K562 (cell line): ENCODE results near the gene YAE1. TPM values are rescaled to one million over a fixed set of nuclear protein-coding genes. Genes with fewer than 3 reads are reported as not detected.

Source experiments
- ATAC-seq: fragments of 200-7000 bp; cut with Tn5 transposase; 3 replicates; pipeline ENCODE4 v1.9.1; 2020; ENCODE audit warnings: moderate library complexity
- BruUV-seq: library from RNA; stranded (reverse); fragments of 400-500 nt; replicated peaks from 2 replicates; lab custom pipeline; 2021; lab: Mats Ljungman, UMichigan
- CTCF ChIA-PET: fragments of 300-600 bp; formaldehyde crosslinking; extraction: SDS; loops from one replicate; lab custom pipeline; 2021; ENCODE audit warnings: low intra/inter-chr PET ratio; lab: Yijun Ruan, JAX
- POLR2A ChIA-PET: fragments of 300-600, 350-650 bp; sonication (Branson Sonifier 250); formaldehyde crosslinking; extraction: SDS; loops from one replicate; lab custom pipeline; 2021; ENCODE audit warnings: antibody characterized with exemption, inconsistent platforms; lab: Yijun Ruan, JAX
- DNase-seq, 4 experiments: peaks; one replicate each; pipeline versions ENCODE4 v3.0.0 to v3.0.0-alpha.2; 2011 to 2018; ENCODE audit warnings: low spot score in 3 of 4, mixed read lengths in 3 of 4; ENCODE audit errors: extremely low read depth in 1 of 4
- FAIRE-seq: peaks from 2 replicates; lab custom pipeline; 2011; peaks lifted over from hg19 to GRCh38; lab: Jason Lieb, UNC
- H2AFZ ChIP-seq: 2 replicates; pipeline ENCODE4 v1.6.0; 2011; ENCODE audit warnings: low read depth, low read length, control low read depth, inconsistent platforms
- H3K27ac ChIP-seq: fragments of 200-600 bp; 3 replicates; pipeline ENCODE4 v1.8.0; 2011; ENCODE audit warnings: low read depth, mild to moderate bottlenecking, control low read depth, inconsistent platforms, low read length, moderate library complexity, mixed read lengths; ENCODE audit errors: extremely low read depth
- H3K27me3 ChIP-seq, 2 experiments: fragments of 300-600 bp in 1 of 2; 2 replicates in 1 of 2; 3 replicates in 1 of 2; pipeline versions ENCODE4 v1.6.0 to v1.8.0; 2011; ENCODE audit warnings: inconsistent platforms in 2 of 2, low read length in 2 of 2, mild to moderate bottlenecking in 1 of 2, mixed read lengths in 1 of 2, moderate library complexity in 1 of 2; ENCODE audit not compliant: control insufficient read depth in 2 of 2, insufficient read depth in 2 of 2
- H3K36me3 ChIP-seq: fragments of 300-600 bp; 3 replicates; pipeline ENCODE4 v1.8.0; 2011; ENCODE audit warnings: mild to moderate bottlenecking, low read length, inconsistent platforms; ENCODE audit not compliant: control insufficient read depth, insufficient read depth
- H3K4me1 ChIP-seq, 2 experiments: fragments of 200-600 bp in 1 of 2; replicated peaks in 1 of 2; 2 replicates in 1 of 2; 3 replicates in 1 of 2; pipeline versions ENCODE4 v1.5.1 to v1.8.0; 2011; ENCODE audit warnings: inconsistent platforms in 2 of 2, low read length in 2 of 2, mild to moderate bottlenecking in 1 of 2, mixed read lengths in 1 of 2, moderate library complexity in 1 of 2; ENCODE audit not compliant: control insufficient read depth in 2 of 2, insufficient read depth in 2 of 2
- H3K4me2 ChIP-seq: 2 replicates; pipeline ENCODE4 v1.6.1; 2011; ENCODE audit warnings: low read length, control low read depth, inconsistent platforms, mixed read lengths; ENCODE audit not compliant: insufficient read depth
- H3K4me3 ChIP-seq: fragments of 200-600 bp; sonication (generic), shearing (Covaris generic); 2 replicates; pipeline ENCODE4 v1.5.1; 2016; ENCODE audit warnings: control low read depth, inconsistent platforms
- H3K79me2 ChIP-seq: fragments of 200-600 bp; 3 replicates; pipeline ENCODE4 v1.8.0; 2011; ENCODE audit warnings: low read length, inconsistent platforms; ENCODE audit not compliant: control insufficient read depth, insufficient read depth
- H3K9ac ChIP-seq, 2 experiments: 2 replicates each; pipeline versions ENCODE4 v1.6.0 to v1.6.1; 2011; ENCODE audit warnings: low read depth in 2 of 2, low read length in 2 of 2, control low read depth in 1 of 2, inconsistent platforms in 1 of 2, mild to moderate bottlenecking in 1 of 2, mixed read lengths in 1 of 2; ENCODE audit not compliant: insufficient read depth in 1 of 2
- H3K9me1 ChIP-seq: one replicate; pipeline ENCODE4 v1.6.0; 2011; ENCODE audit warnings: inconsistent platforms, mild to moderate bottlenecking, low read length, moderate library complexity; ENCODE audit not compliant: control insufficient read depth, insufficient read depth
- H3K9me3 ChIP-seq: replicated peaks from 2 replicates; pipeline ENCODE4 v1.5.1; 2011; ENCODE audit warnings: low read depth, low read length, inconsistent platforms; ENCODE audit not compliant: control insufficient read depth, insufficient read depth
- H4K20me1 ChIP-seq: replicated peaks from 2 replicates; pipeline ENCODE4 v1.6.1; 2011; ENCODE audit warnings: low read length, inconsistent platforms, mixed read lengths; ENCODE audit not compliant: control insufficient read depth, insufficient read depth
- ARID2 ChIP-seq: fragments of 450-650 bp; IDR thresholded peaks from 2 replicates; pipeline ENCODE4 v1.6.1; 2017; ENCODE audit warnings: antibody characterized with exemption, mild to moderate bottlenecking
- CBX5 ChIP-seq: IDR thresholded peaks from 2 replicates; pipeline ENCODE4 v1.6.1; 2014; ENCODE audit warnings: low read depth, borderline replicate concordance
- CCAR2 ChIP-seq: fragments of 200-400 bp; formaldehyde crosslinking; IDR thresholded peaks from 2 replicates; pipeline ENCODE4 v1.6.1; 2017; ENCODE audit warnings: mild to moderate bottlenecking, low read depth, low read length
- CREM ChIP-seq: IDR thresholded peaks from 2 replicates; pipeline ENCODE4 v1.6.1; 2014; ENCODE audit warnings: antibody characterized with exemption, low read depth
- FOXM1 ChIP-seq, 2 experiments: fragments of 450-650 bp in 1 of 2; sonication (generic) in 1 of 2; formaldehyde crosslinking in 1 of 2; IDR thresholded peaks; 2 replicates each; pipeline versions ENCODE4 v1.6.1 to v1.9.0; 2017 to 2022; ENCODE audit warnings: low read depth in 2 of 2, mild to moderate bottlenecking in 2 of 2, missing genetic modification reagents in 1 of 2, moderate library complexity in 1 of 2
- HOXB6 ChIP-seq: fragments of 250-450 bp; sonication (Bioruptor Pico); IDR thresholded peaks from 2 replicates; pipeline ENCODE4 v1.5.1; 2022; ENCODE audit warnings: mild to moderate bottlenecking, borderline replicate concordance
- RBM39 ChIP-seq: fragments of 200-400 bp; formaldehyde crosslinking; optimal IDR thresholded peaks from 2 replicates; pipeline ENCODE3; 2018; ENCODE audit warnings: low read depth, low read length
- RHOXF2B ChIP-seq: fragments of 250-450 bp; sonication (Bioruptor Pico); conservative IDR thresholded peaks from 2 replicates; pipeline ENCODE4 v1.5.1; 2021
- ZNF408 ChIP-seq: fragments of 250-450 bp; sonication (Bioruptor Pico); IDR thresholded peaks from 2 replicates; pipeline ENCODE4 v1.4.0; 2020; ENCODE audit warnings: low read depth, mild to moderate bottlenecking, moderate library complexity
- WGBS: fragments of 100-300 bp; shearing (Covaris generic); methylation state at CpG from one replicate; pipeline ENCODE4 v1.1.6; 2016; ENCODE audit warnings: low coverage, mixed read lengths; ENCODE audit not compliant: insufficient coverage; ENCODE audit errors: missing lambda C conversion rate; 5-methylcytosine and 5-hydroxymethylcytosine counted together
- in situ Hi-C: fragments of 300-500 bp; cut with MboI; formaldehyde crosslinking; loops from 4 replicates; pipeline ENCODE4 v1.15.0; 2018; ENCODE audit warnings: inconsistent platforms, mixed read lengths
- intact Hi-C: fragments of 100-400 bp; cut with micrococcal nuclease; formaldehyde crosslinking; loops from 2 replicates; pipeline ENCODE4 v1.14.2; 2022
- polyA plus RNA-seq, 8 experiments: library from polyadenylated mRNA; depleted of rRNA in 4 of 8; stranded (reverse) in 5 of 8; unstranded in 3 of 8; fragments of >200 nt; fragmentation: Nextera tagmentation in 2 of 8; fragmentation: Illumina TruSeq in 1 of 8; extraction: Ambion mirVana in 2 of 8; extraction: Trizol in 1 of 8; gene quantifications; 2 replicates each; pipeline versions ENCODE4 v1.2.1 to v1.2.3, GENCODE V29; 2011 to 2014; ENCODE audit warnings: inconsistent platforms in 1 of 8, missing spikeins in 1 of 8
- total RNA-seq, 7 experiments: library from RNA; depleted of rRNA in 6 of 7; stranded (reverse); fragments of >200 nt in 6 of 7; fragmentation: Illumina TruSeq in 2 of 7; extraction: Trizol in 2 of 7; gene quantifications; 2 replicates each; pipeline versions ENCODE4 v1.2.1 to v1.2.3, GENCODE V29; 2011 to 2021; ENCODE audit warnings: low replicate concordance in 1 of 7
- TF ChIP-seq, protein P1 (sequence below): sonication (generic); formaldehyde crosslinking; IDR thresholded peaks from 2 replicates; pipeline ENCODE4 v1.8.0; 2022; ENCODE audit warnings: missing genetic modification reagents, mild to moderate bottlenecking, borderline replicate concordance

The YAE1 gene
- total and polyA plus RNA-seq, 9 of the 15 experiments (the other 6 are each of a cell fraction or from before 2014, with no cell fraction given) = 15.2 to 63.4 (median 30.1) TPM

DNA sequence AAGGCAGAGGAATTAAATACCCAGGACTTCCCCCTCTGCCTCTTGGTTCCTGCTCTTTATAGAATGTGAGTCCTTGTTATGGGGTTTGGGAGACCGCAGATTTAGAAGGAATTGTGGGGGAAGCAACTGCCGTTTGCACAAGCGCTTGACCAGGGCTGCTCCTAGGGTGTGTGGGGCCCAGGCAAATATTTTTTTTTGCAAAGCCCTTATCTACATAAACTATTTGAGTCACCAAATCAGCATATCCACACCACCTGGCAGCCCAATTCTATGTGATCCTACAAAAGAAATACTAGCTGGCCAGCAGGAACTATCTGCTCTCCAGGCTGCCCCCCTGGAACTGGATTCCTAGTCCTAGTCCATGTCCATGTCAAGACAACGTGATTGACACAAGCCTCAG lies 33.4 kb upstream of the YAE1 start:
- Histone ChIP-seq H3K9ac (no peak overlapping the region), H4K20me1 (no peaks in the 10 kb centered on the region), H3K9me1 (no peaks in the 10 kb centered on the region), H3K36me3 (no peaks in the 10 kb centered on the region), H3K9me3 (no peaks in the 10 kb centered on the region), H3K4me3 (no peak overlapping the region), H3K79me2 (no peaks in the 10 kb centered on the region), H3K4me2 (no peak overlapping the region), H3K4me1 (no peaks in the 10 kb centered on the region), H3K27ac (no peak overlapping the region), H3K27me3 (peaks cover 20 to 49% of the 10 kb centered on the region in 2 experiments; a peak in 4 of 5 replicates), H2AFZ (no peak overlapping the region)
- in situ Hi-C loops (no loop called here), intact Hi-C loops (no loop called here)
- FAIRE-seq = no peak
- no peak for ATAC-seq
- WGBS = 8% methylated on average over 4 of the region's 4 CpGs
- POLR2A ChIA-PET = no interaction called here
- TF ChIP-seq HOXB6 (CRISPR knock-in tag) (no peak), CCAR2 (no peak), RBM39 (no peak), CREM (no peak), FOXM1 (IDR thresholded peaks at IDR 0.05; ENCODE audit: low read depth) (no peak), FOXM1 (CRISPR knock-in tag; IDR thresholded peaks at IDR 0.05; ENCODE audit: low read depth) (no peak), ARID2 (no peak), CBX5 (no peak), RHOXF2B (CRISPR knock-in tag) (no peak), ZNF408 (CRISPR knock-in tag) (no peak)
- TF ChIP-seq, protein P1, sequence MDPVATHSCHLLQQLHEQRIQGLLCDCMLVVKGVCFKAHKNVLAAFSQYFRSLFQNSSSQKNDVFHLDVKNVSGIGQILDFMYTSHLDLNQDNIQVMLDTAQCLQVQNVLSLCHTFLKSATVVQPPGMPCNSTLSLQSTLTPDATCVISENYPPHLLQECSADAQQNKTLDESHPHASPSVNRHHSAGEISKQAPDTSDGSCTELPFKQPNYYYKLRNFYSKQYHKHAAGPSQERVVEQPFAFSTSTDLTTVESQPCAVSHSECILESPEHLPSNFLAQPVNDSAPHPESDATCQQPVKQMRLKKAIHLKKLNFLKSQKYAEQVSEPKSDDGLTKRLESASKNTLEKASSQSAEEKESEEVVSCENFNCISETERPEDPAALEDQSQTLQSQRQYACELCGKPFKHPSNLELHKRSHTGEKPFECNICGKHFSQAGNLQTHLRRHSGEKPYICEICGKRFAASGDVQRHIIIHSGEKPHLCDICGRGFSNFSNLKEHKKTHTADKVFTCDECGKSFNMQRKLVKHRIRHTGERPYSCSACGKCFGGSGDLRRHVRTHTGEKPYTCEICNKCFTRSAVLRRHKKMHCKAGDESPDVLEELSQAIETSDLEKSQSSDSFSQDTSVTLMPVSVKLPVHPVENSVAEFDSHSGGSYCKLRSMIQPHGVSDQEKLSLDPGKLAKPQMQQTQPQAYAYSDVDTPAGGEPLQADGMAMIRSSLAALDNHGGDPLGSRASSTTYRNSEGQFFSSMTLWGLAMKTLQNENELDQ (CRISPR knock-in tag) = no peak
- no peak for DNase-seq
- CTCF ChIA-PET = no interaction called here
- no TSS peak for BruUV-seq
